HT1080 (cell line): ENCODE data around the gene BAK1. TPM values are rescaled to one million over a fixed set of nuclear protein-coding genes. Genes with fewer than 3 reads are reported as not detected.

Experiments
- DNase-seq: peaks from one replicate; pipeline ENCODE4 v3.0.0-alpha.2; 2015; ENCODE audit warnings: low read depth
- total RNA-seq: library from RNA; depleted of rRNA; stranded (reverse); fragments of >200 nt; shearing (Covaris generic); gene quantifications from 2 replicates; pipeline ENCODE4 v1.2.3, GENCODE V29; 2014

Gene BAK1
- total RNA-seq, 1 experiment from 2014 or later, result 23.6 TPM

GRCh38 chr6:33588894-33589293 lies 8.8 kb upstream of the BAK1 start:
- no peak for DNase-seq

- no peak for DNase-seq
Observed at GRCh38 chr6:33587529-33587928, 7.5 kb upstream of the BAK1 start.

GRCh38 chr6:33586108-33586640 lies 6.1 kb upstream of the BAK1 start:
- DNase-seq, result no peak

- peak; percentile 86 for DNase-seq
Observed at GRCh38 chr6:33585403-33586107, 5.5 kb upstream of the BAK1 start.

- DNase-seq, result no peak
Observed at GRCh38 chr6:33584700-33585402, 4.8 kb upstream of the BAK1 start.

GRCh38 chr6:33583591-33584155 lies 3.6 kb upstream of the BAK1 start:
- DNase-seq, result no peak

- DNase-seq, result no peak
Observed at GRCh38 chr6:33581186-33581585, 1.1 kb upstream of the BAK1 start.

- DNase-seq, result no peak
Observed at GRCh38 chr6:33578588-33579011, 1.5 kb downstream of the BAK1 start.

GRCh38 chr6:33578164-33578563 lies 1.9 kb downstream of the BAK1 start:
- no peak for DNase-seq

GRCh38 chr6:33577718-33578117 lies 2.4 kb downstream of the BAK1 start:
- no peak for DNase-seq

GRCh38 chr6:33577106-33577535 lies 3.0 kb downstream of the BAK1 start:
- DNase-seq, result no peak

GRCh38 chr6:33576668-33577067 lies 3.4 kb downstream of the BAK1 start:
- DNase-seq, result no peak

GRCh38 chr6:33575211-33575610 lies 4.9 kb downstream of the BAK1 start:
- DNase-seq, result no peak

- DNase-seq, result no peak
Observed at GRCh38 chr6:33571637-33572316, 8.3 kb downstream of the BAK1 start.

GRCh38 chr6:33570806-33571636 lies 9.1 kb downstream of the BAK1 start:
- DNase-seq, result peak; percentile 64

- DNase-seq, result no peak
Observed at GRCh38 chr6:33568826-33569570, 11.1 kb downstream of the BAK1 start.

- DNase-seq, result no peak
Observed at GRCh38 chr6:33567836-33568235, 12.2 kb downstream of the BAK1 start.

- DNase-seq, result peak; percentile 71
Observed at GRCh38 chr6:33566182-33567084, 13.6 kb downstream of the BAK1 start.

GRCh38 chr6:33558801-33559200 lies 21.3 kb downstream of the BAK1 start:
- no peak for DNase-seq
